K562 (cell line): ENCODE data around the gene FBXO44. TPM values are rescaled to one million over a fixed set of nuclear protein-coding genes. Genes with fewer than 3 reads are reported as not detected.

Experiments used
- ZNF407 ChIP-seq: fragments of 450-650 bp; IDR thresholded peaks from 2 replicates; pipeline ENCODE4 v1.6.1; 2016; ENCODE audit warnings: low read depth
- polyA plus RNA-seq, 8 experiments: library from polyadenylated mRNA; depleted of rRNA in 4 of 8; stranded (reverse) in 5 of 8; unstranded in 3 of 8; fragments of >200 nt; fragmentation: Nextera tagmentation in 2 of 8; fragmentation: Illumina TruSeq in 1 of 8; extraction: Ambion mirVana in 2 of 8; extraction: Trizol in 1 of 8; gene quantifications; 2 replicates each; pipeline versions ENCODE4 v1.2.1 to v1.2.3, GENCODE V29; 2011 to 2014; ENCODE audit warnings: inconsistent platforms in 1 of 8, missing spikeins in 1 of 8
- total RNA-seq, 7 experiments: library from RNA; depleted of rRNA in 6 of 7; stranded (reverse); fragments of >200 nt in 6 of 7; fragmentation: Illumina TruSeq in 2 of 7; extraction: Trizol in 2 of 7; gene quantifications; 2 replicates each; pipeline versions ENCODE4 v1.2.1 to v1.2.3, GENCODE V29; 2011 to 2021; ENCODE audit warnings: low replicate concordance in 1 of 7

Gene FBXO44
- total and polyA plus RNA-seq, 9 of the 15 experiments (the other 6 are each of a cell fraction or from before 2014, with no cell fraction given) = 0.69 to 20.9 (median 6.7) TPM

- peak; percentile 54; the same call in 1 of the 2 replicates for TF ChIP-seq ZNF407
These were observed 47.5 kb downstream of the FBXO44 start (continued) for GRCh38 chr1:11701981-11702803.
